Osteoblast (primary cell): Measurements from ENCODE around the gene RRM2. TPM values are rescaled to one million over a fixed set of nuclear protein-coding genes. Genes with fewer than 3 reads are reported as not detected.

Experiments
- DNase-seq: peaks from one replicate; pipeline ENCODE4 v3.0.0; 2011; ENCODE audit warnings: low spot score, mixed read lengths; ENCODE audit not compliant: insufficient read length; ENCODE audit errors: missing footprints
- H2AFZ ChIP-seq: 2 replicates; pipeline ENCODE4 v1.6.0; 2011; ENCODE audit warnings: mild to moderate bottlenecking, low read length
- H3K27ac ChIP-seq: 2 replicates; pipeline ENCODE4 v1.5.1; 2011; ENCODE audit warnings: mild to moderate bottlenecking, low read depth, low read length, moderate library complexity
- H3K27me3 ChIP-seq: 2 replicates; pipeline ENCODE4 v1.6.0; 2012; ENCODE audit warnings: mild to moderate bottlenecking, control low read depth, inconsistent platforms, low read length, moderate library complexity; ENCODE audit not compliant: insufficient read depth
- H3K36me3 ChIP-seq: 2 replicates; pipeline ENCODE4 v1.5.1; 2011; ENCODE audit warnings: mild to moderate bottlenecking, low read length, control low read depth, moderate library complexity; ENCODE audit not compliant: insufficient read depth
- H3K4me1 ChIP-seq: 2 replicates; pipeline ENCODE4 v1.5.1; 2011; ENCODE audit warnings: mild to moderate bottlenecking, low read length, control low read depth, moderate library complexity; ENCODE audit not compliant: insufficient read depth
- H3K4me2 ChIP-seq: 2 replicates; pipeline ENCODE4 v1.6.0; 2011; ENCODE audit warnings: mild to moderate bottlenecking, low read length; ENCODE audit not compliant: insufficient read depth
- H3K4me3 ChIP-seq: fragments of 200-600 bp; sonication (generic); 3 replicates; pipeline ENCODE4 v1.5.1; 2012; ENCODE audit warnings: mild to moderate bottlenecking, low read length, inconsistent platforms; ENCODE audit not compliant: insufficient read depth
- H3K79me2 ChIP-seq: 2 replicates; pipeline ENCODE4 v1.6.0; 2012; ENCODE audit warnings: mild to moderate bottlenecking, low read length, control low read depth, inconsistent platforms; ENCODE audit not compliant: insufficient read depth
- H3K9me3 ChIP-seq: 2 replicates; pipeline ENCODE4 v1.5.1; 2011; ENCODE audit warnings: low read depth, low read length, control low read depth
- H4K20me1 ChIP-seq: 2 replicates; pipeline ENCODE4 v1.6.0; 2012; ENCODE audit warnings: mild to moderate bottlenecking, low read length, control low read depth; ENCODE audit not compliant: insufficient read depth
- CTCF ChIP-seq: IDR thresholded peaks from 2 replicates; pipeline ENCODE4 v1.5.1; 2011; ENCODE audit warnings: mild to moderate bottlenecking, low read depth, low read length, moderate library complexity; ENCODE audit errors: extremely low read depth
- total RNA-seq: library from RNA; depleted of rRNA; stranded (reverse); fragments of >200 nt; gene quantifications from 2 replicates; pipeline ENCODE4 v1.2.3, GENCODE V29; 2012

The RRM2 gene
- total RNA-seq, 1 donor: 4.3 TPM

GRCh38 chr2:10168221-10168620 lies 45.7 kb downstream of the RRM2 start:
- H4K20me1 ChIP-seq: no peaks in the 10 kb centered on the region
- no peak overlapping the region for H3K4me2 ChIP-seq
- DNase-seq: no peak
- peaks cover 32% of the 10 kb centered on the region for H3K4me1 ChIP-seq
- H3K4me3 ChIP-seq: no peak overlapping the region
- no peak overlapping the region for H3K27ac ChIP-seq
- TF ChIP-seq CTCF: no peak
- H3K79me2 ChIP-seq: no peaks in the 10 kb centered on the region
- no peaks in the 10 kb centered on the region for H3K9me3 ChIP-seq
- no peak overlapping the region for H2AFZ ChIP-seq
- H3K36me3 ChIP-seq: no peaks in the 10 kb centered on the region
- no peaks in the 10 kb centered on the region for H3K27me3 ChIP-seq

GRCh38 chr2:10169053-10169578 lies 46.6 kb downstream of the RRM2 start:
- peak overlapping the region; percentile 17 for H3K27ac ChIP-seq
- no peaks in the 10 kb centered on the region for H3K36me3 ChIP-seq
- no peak overlapping the region for H3K4me3 ChIP-seq
- no peaks in the 10 kb centered on the region for H3K9me3 ChIP-seq
- peak overlapping the region; percentile 54 for H3K4me2 ChIP-seq
- H2AFZ ChIP-seq: no peak overlapping the region
- H3K27me3 ChIP-seq: no peaks in the 10 kb centered on the region
- peaks cover 32% of the 10 kb centered on the region for H3K4me1 ChIP-seq
- peak; percentile 25 for DNase-seq
- H3K79me2 ChIP-seq: no peaks in the 10 kb centered on the region
- H4K20me1 ChIP-seq: no peaks in the 10 kb centered on the region
- TF ChIP-seq CTCF: no peak

- no peaks in the 10 kb centered on the region for H3K79me2 ChIP-seq
- peak overlapping the region; percentile 64 for H3K27ac ChIP-seq
- no peaks in the 10 kb centered on the region for H3K9me3 ChIP-seq
- peak overlapping the region; percentile 54 for H3K4me2 ChIP-seq
- peaks cover 32% of the 10 kb centered on the region for H3K4me1 ChIP-seq
- no peaks in the 10 kb centered on the region for H3K27me3 ChIP-seq
- H4K20me1 ChIP-seq: no peaks in the 10 kb centered on the region
- no peak overlapping the region for H2AFZ ChIP-seq
- no peaks in the 10 kb centered on the region for H3K36me3 ChIP-seq
- peak; percentile 93 for DNase-seq
- H3K4me3 ChIP-seq: no peak overlapping the region
- TF ChIP-seq CTCF: no peak
Measured at GRCh38 chr2:10169581-10169980, 47.0 kb downstream of the RRM2 start.

GRCh38 chr2:10170256-10170655 lies 47.7 kb downstream of the RRM2 start:
- H3K27ac ChIP-seq: peak overlapping the region; percentile 64
- H3K4me3 ChIP-seq: no peak overlapping the region
- H3K9me3 ChIP-seq: no peaks in the 10 kb centered on the region
- H2AFZ ChIP-seq: no peak overlapping the region
- H3K27me3 ChIP-seq: no peaks in the 10 kb centered on the region
- H3K4me2 ChIP-seq: peak overlapping the region; percentile 54
- no peaks in the 10 kb centered on the region for H4K20me1 ChIP-seq
- DNase-seq: peak; percentile 94
- no peaks in the 10 kb centered on the region for H3K79me2 ChIP-seq
- H3K4me1 ChIP-seq: peaks cover 32% of the 10 kb centered on the region
- no peak for TF ChIP-seq CTCF
- H3K36me3 ChIP-seq: no peaks in the 10 kb centered on the region
